ENCODE results near the gene SEPHS2. TPM values are rescaled to one million over a fixed set of nuclear protein-coding genes. Genes with fewer than 3 reads are reported as not detected.

SEPHS2 gene
- total RNA-seq, 1 experiment from 2014 or later = 53.5 TPM

- TF ChIP-seq ZBTB43 (CRISPR knock-in tag; IDR thresholded peaks at IDR 0.05) (no peak), ZNF416 (CRISPR knock-in tag; IDR thresholded peaks at IDR 0.05) (no peak), FOXP4 (CRISPR knock-in tag; IDR thresholded peaks at IDR 0.05) (no peak), JAZF1 (CRISPR knock-in tag; IDR thresholded peaks at IDR 0.05) (no peak), NR1H2 (CRISPR knock-in tag; IDR thresholded peaks at IDR 0.05) (no peak), CBFB (CRISPR knock-in tag; IDR thresholded peaks at IDR 0.05; ENCODE audit: low read depth) (no peak), USF1 (CRISPR knock-in tag; IDR thresholded peaks at IDR 0.05) (no peak), E2F5 (CRISPR knock-in tag; IDR thresholded peaks at IDR 0.05) (no peak), EMX1 (CRISPR knock-in tag; IDR thresholded peaks at IDR 0.05) (no peak), ZSCAN18 (CRISPR knock-in tag; IDR thresholded peaks at IDR 0.05) (no peak), GTF2I (CRISPR knock-in tag; conservative IDR thresholded peaks at IDR 0.05) (no peak), HMGXB4 (CRISPR knock-in tag; IDR thresholded peaks at IDR 0.05) (no peak), MXD4 (CRISPR knock-in tag; IDR thresholded peaks at IDR 0.05; ENCODE audit: borderline replicate concordance) (no peak), ATF1 (CRISPR knock-in tag; IDR thresholded peaks at IDR 0.05) (no peak)
Observed at GRCh38 chr16:30470170-30470512, 24.5 kb upstream of the SEPHS2 start (continued).

GRCh38 chr16:30464078-30464477 lies 18.4 kb upstream of the SEPHS2 start:
- ATAC-seq = no peak
- Mint-ChIP-seq H3K36me3 (no peaks in the 10 kb centered on the region), H3K9me3 (no peaks in the 10 kb centered on the region), H3K27me3 (ENCODE audit: low read depth) (peaks cover 3% of the 10 kb centered on the region), H3K27ac (no peak overlapping the region), H3K4me3 (no peak overlapping the region), H3K4me1 (no peaks in the 10 kb centered on the region)
- DNase-seq (ENCODE audit: low spot score) = no peak
- ChIA-PET CTCF (no interaction called here), POLR2A (no interaction called here)
- TF ChIP-seq ATF6 (CRISPR knock-in tag; IDR thresholded peaks at IDR 0.05) (no peak), E2F1 (CRISPR knock-in tag; IDR thresholded peaks at IDR 0.05) (no peak), NFE2L1 (CRISPR knock-in tag; IDR thresholded peaks at IDR 0.05) (no peak), SOX15 (CRISPR knock-in tag; IDR thresholded peaks at IDR 0.05) (no peak), PRRX2 (CRISPR knock-in tag; IDR thresholded peaks at IDR 0.05) (no peak), TP53 (CRISPR knock-in tag; IDR thresholded peaks at IDR 0.05) (no peak), CREM (CRISPR knock-in tag; IDR thresholded peaks at IDR 0.05) (no peak), SMAD4 (CRISPR knock-in tag; IDR thresholded peaks at IDR 0.05) (no peak), NFYB (CRISPR knock-in tag; conservative IDR thresholded peaks at IDR 0.05; ENCODE audit: low read depth) (no peak), MXD4 (CRISPR knock-in tag; IDR thresholded peaks at IDR 0.05; ENCODE audit: borderline replicate concordance) (no peak), TCF7 (CRISPR knock-in tag; IDR thresholded peaks at IDR 0.05; ENCODE audit: low read depth) (no peak), ZNF396 (CRISPR knock-in tag; IDR thresholded peaks at IDR 0.05; ENCODE audit: borderline replicate concordance) (no peak), ERG (CRISPR knock-in tag; IDR thresholded peaks at IDR 0.05) (no peak)
